SK-N-SH (cell line): ENCODE results near the gene CDK14. TPM values are rescaled to one million over a fixed set of nuclear protein-coding genes. Genes with fewer than 3 reads are reported as not detected.

ENCODE experiments used
- CTCF ChIA-PET: fragments of 300-600, 350-600 bp; formaldehyde crosslinking; extraction: SDS; loops from one replicate; lab custom pipeline; 2021; lab: Yijun Ruan, JAX
- POLR2A ChIA-PET: fragments of 350-600 bp; sonication (Branson Sonifier 250); formaldehyde crosslinking; extraction: SDS; loops from one replicate; lab custom pipeline; 2020; ENCODE audit warnings: antibody characterized with exemption, inconsistent platforms; lab: Yijun Ruan, JAX
- DNase-seq: peaks from one replicate; pipeline ENCODE4 v3.0.0; 2012
- H2AFZ ChIP-seq: fragments of 200-600 bp; sonication (generic); 2 replicates; pipeline ENCODE4 v1.8.1; 2016; ENCODE audit warnings: antibody characterized with exemption, mild to moderate bottlenecking, low read depth
- H3F3A ChIP-seq: fragments of 200-600 bp; sonication (generic); replicated peaks from 2 replicates; pipeline ENCODE3; 2016; ENCODE audit warnings: antibody characterized with exemption, mild to moderate bottlenecking; ENCODE audit not compliant: insufficient read depth
- H3K27ac ChIP-seq, 2 experiments: fragments of 200-500 bp in 1 of 2; fragments of 200-600 bp in 1 of 2; sonication (Bioruptor generic) in 1 of 2; sonication (generic), shearing (Covaris generic) in 1 of 2; 2 replicates each; pipeline versions ENCODE4 v1.5.1 to v1.6.1; 2014 to 2016; ENCODE audit warnings: low read depth in 2 of 2, inconsistent platforms in 1 of 2, low read length in 1 of 2, mild to moderate bottlenecking in 1 of 2, mixed read lengths in 1 of 2
- H3K27me3 ChIP-seq: fragments of 200-600 bp; sonication (generic), shearing (Covaris generic); 2 replicates; pipeline ENCODE4 v1.6.1; 2016; ENCODE audit warnings: mixed run types; ENCODE audit not compliant: insufficient read depth
- H3K36me3 ChIP-seq, 2 experiments: fragments of 200-500 bp in 1 of 2; fragments of 200-600 bp in 1 of 2; sonication (Bioruptor generic) in 1 of 2; sonication (generic) in 1 of 2; replicated peaks in 1 of 2; 2 replicates each; pipeline versions ENCODE3 to v1.5.1; 2014 to 2016; ENCODE audit warnings: low read length in 1 of 2, mild to moderate bottlenecking in 1 of 2; ENCODE audit not compliant: insufficient read depth in 2 of 2, control insufficient read depth in 1 of 2
- H3K4me1 ChIP-seq, 2 experiments: fragments of 200-500 bp in 1 of 2; fragments of 200-600 bp in 1 of 2; sonication (Bioruptor generic) in 1 of 2; sonication (generic), shearing (Covaris generic) in 1 of 2; 2 replicates each; pipeline versions ENCODE4 v1.5.1 to v1.6.1; 2014 to 2016; ENCODE audit warnings: low read depth in 1 of 2, low read length in 1 of 2, mixed run types in 1 of 2; ENCODE audit not compliant: insufficient read depth in 2 of 2, control insufficient read depth in 1 of 2
- H3K4me2 ChIP-seq: fragments of 200-600 bp; sonication (generic), shearing (Covaris generic); 2 replicates; pipeline ENCODE4 v1.6.1; 2017; ENCODE audit warnings: mixed run types
- H3K4me3 ChIP-seq, 2 experiments: fragments of 200-500 bp in 1 of 2; fragments of 200-600 bp in 1 of 2; sonication (Bioruptor generic) in 1 of 2; sonication (generic), shearing (Covaris generic) in 1 of 2; 2 replicates each; pipeline versions ENCODE4 v1.5.1 to v1.8.1; 2014 to 2016; ENCODE audit warnings: low read depth in 2 of 2, inconsistent platforms in 1 of 2, low read length in 1 of 2, mild to moderate bottlenecking in 1 of 2, mixed read lengths in 1 of 2, moderate library complexity in 1 of 2
- H3K79me2 ChIP-seq: fragments of 200-600 bp; sonication (generic); 2 replicates; pipeline ENCODE4 v1.8.1; 2017; ENCODE audit warnings: mild to moderate bottlenecking; ENCODE audit not compliant: insufficient read depth
- H3K9ac ChIP-seq: fragments of 200-600 bp; sonication (generic); 2 replicates; pipeline ENCODE4 v1.6.1; 2017; ENCODE audit warnings: mixed run types
- H3K9me2 ChIP-seq: fragments of 200-600 bp; sonication (generic); 2 replicates; pipeline ENCODE4 v1.6.1; 2017; ENCODE audit warnings: mixed run types
- H3K9me3 ChIP-seq: fragments of 200-600 bp; sonication (generic); 2 replicates; pipeline ENCODE4 v1.6.1; 2017; ENCODE audit warnings: mixed run types, mild to moderate bottlenecking, moderate library complexity
- H4K20me1 ChIP-seq: fragments of 200-600 bp; sonication (generic); 2 replicates; pipeline ENCODE4 v1.6.1; 2017; ENCODE audit warnings: mild to moderate bottlenecking, mixed run types; ENCODE audit not compliant: insufficient read depth
- CHD2 ChIP-seq: fragments of 150-350 bp; IDR thresholded peaks from 2 replicates; pipeline ENCODE4 v1.6.1; 2018; ENCODE audit warnings: low read length; ENCODE audit not compliant: partially characterized antibody
- CTCF ChIP-seq: fragments of 200-600 bp; sonication (generic); IDR thresholded peaks from 2 replicates; pipeline ENCODE4 v1.6.1; 2017; ENCODE audit warnings: antibody characterized with exemption, mild to moderate bottlenecking, moderate library complexity
- ELF1 ChIP-seq: IDR thresholded peaks from 2 replicates; pipeline ENCODE4 v1.4.0; 2012
- FOSL2 ChIP-seq: IDR thresholded peaks from 2 replicates; pipeline ENCODE4 v1.4.0; 2012; ENCODE audit warnings: low read depth, mild to moderate bottlenecking, moderate library complexity, borderline replicate concordance
- FOXJ3 ChIP-seq: sonication (generic); formaldehyde crosslinking; IDR thresholded peaks from 2 replicates; pipeline ENCODE4 v1.5.1; 2020; ENCODE audit warnings: mild to moderate bottlenecking, missing genetic modification reagents
- FOXM1 ChIP-seq: IDR thresholded peaks from 2 replicates; pipeline ENCODE4 v1.4.0; 2012; ENCODE audit warnings: low read depth, mild to moderate bottlenecking
- GABPA ChIP-seq: IDR thresholded peaks from 2 replicates; pipeline ENCODE4 v1.4.0; 2012; ENCODE audit warnings: low read depth, mild to moderate bottlenecking
- MAX ChIP-seq: IDR thresholded peaks from 2 replicates; pipeline ENCODE4 v1.4.0; 2012; ENCODE audit warnings: low read depth
- MEF2A ChIP-seq: IDR thresholded peaks from 2 replicates; pipeline ENCODE4 v1.4.0; 2012; ENCODE audit warnings: low read depth, borderline replicate concordance
- NFIC ChIP-seq: IDR thresholded peaks from 2 replicates; pipeline ENCODE4 v1.4.0; 2012; ENCODE audit warnings: borderline replicate concordance
- NRF1 ChIP-seq: IDR thresholded peaks from 2 replicates; pipeline ENCODE4 v1.6.1; 2012; ENCODE audit warnings: low read depth, mild to moderate bottlenecking, low read length
- PBX3 ChIP-seq: IDR thresholded peaks from 2 replicates; pipeline ENCODE4; 2012
- POLR2AphosphoS5 ChIP-seq: IDR thresholded peaks from 2 replicates; pipeline ENCODE4 v1.6.1; 2012; ENCODE audit warnings: low read depth, low read length
- RCOR1 ChIP-seq: fragments of 150-350 bp; IDR thresholded peaks from 2 replicates; pipeline ENCODE4 v1.6.1; 2017; ENCODE audit warnings: antibody characterized with exemption, low read length
- RFX5 ChIP-seq: IDR thresholded peaks from 2 replicates; pipeline ENCODE4 v1.6.1; 2012; ENCODE audit warnings: mild to moderate bottlenecking, improper control_type of control experiment, low read length
- SIN3A ChIP-seq: IDR thresholded peaks from 2 replicates; pipeline ENCODE4 v1.6.1; 2012; ENCODE audit warnings: low read depth, mild to moderate bottlenecking, low read length, moderate library complexity, borderline replicate concordance
- TAF1 ChIP-seq: IDR thresholded peaks from 2 replicates; pipeline ENCODE4 v1.6.1; 2012; ENCODE audit warnings: low read depth, mild to moderate bottlenecking, low read length, moderate library complexity, borderline replicate concordance
- USF1 ChIP-seq: IDR thresholded peaks from 2 replicates; pipeline ENCODE4 v1.4.0; 2012; ENCODE audit warnings: low read depth, borderline replicate concordance
- YY1 ChIP-seq: IDR thresholded peaks from 2 replicates; pipeline ENCODE4 v1.4.0; 2012; ENCODE audit warnings: low read depth, mild to moderate bottlenecking
- WGBS: methylation state at CpG from one replicate; pipeline ENCODE4 v1.1.6; 2017; ENCODE audit warnings: low lambda C conversion rate; 5-methylcytosine and 5-hydroxymethylcytosine counted together
- polyA plus RNA-seq, 3 experiments: library from polyadenylated mRNA; depleted of rRNA; stranded (reverse); fragments of >200 nt; gene quantifications; 2 replicates each; pipeline ENCODE4 v1.2.3, GENCODE V29; 2012

The CDK14 gene
- polyA plus RNA-seq, 1 of the 3 experiments (the other 2 are of a cell fraction) = 13.9 TPM

GRCh38 chr7:91021956-91022355 is 425.8 kb downstream of the CDK14 start (continued):
- TF ChIP-seq CTCF = no peak
- TF ChIP-seq POLR2AphosphoS5 = no peak
- no peak for TF ChIP-seq MAX
- TF ChIP-seq GABPA = no peak
- no peak for TF ChIP-seq YY1

GRCh38 chr7:91025906-91026390 is 429.8 kb downstream of the CDK14 start:
- peaks cover 4% of the 10 kb centered on the region for H3K79me2 ChIP-seq
- no peak for TF ChIP-seq FOXJ3 (CRISPR knock-in tag)
- no peak for TF ChIP-seq NFIC
- TF ChIP-seq ELF1 = no peak
- TF ChIP-seq SIN3A = no peak
- no peak for TF ChIP-seq NRF1
- TF ChIP-seq GABPA = no peak
- H3K27me3 ChIP-seq = no peaks in the 10 kb centered on the region
- 84% methylated on average over 2 of the region's 2 CpGs for WGBS
- H3K4me3 ChIP-seq = no peak overlapping the region
- no peak for DNase-seq
- H3K27ac ChIP-seq = no peak overlapping the region
- H3K9ac ChIP-seq = no peak overlapping the region
- H2AFZ ChIP-seq = no peak overlapping the region
- no peaks in the 10 kb centered on the region for H3F3A ChIP-seq
- H3K9me2 ChIP-seq = no peaks in the 10 kb centered on the region
- CTCF ChIA-PET = interaction anchor here (1.4 to 5.0 kb wide), 2 partner anchors 8 to 804 kb away, joined by 3 to 42 read pairs; no protein-coding TSS in a partner anchor
- no peaks in the 10 kb centered on the region; a peak in 1 of 4 replicates for H3K4me1 ChIP-seq
- peaks cover 0 to 7% of the 10 kb centered on the region in 2 experiments for H3K36me3 ChIP-seq
- H4K20me1 ChIP-seq = no peaks in the 10 kb centered on the region
- POLR2A ChIA-PET = no interaction called here
- no peak overlapping the region for H3K4me2 ChIP-seq
- H3K9me3 ChIP-seq = no peaks in the 10 kb centered on the region

DNA sequence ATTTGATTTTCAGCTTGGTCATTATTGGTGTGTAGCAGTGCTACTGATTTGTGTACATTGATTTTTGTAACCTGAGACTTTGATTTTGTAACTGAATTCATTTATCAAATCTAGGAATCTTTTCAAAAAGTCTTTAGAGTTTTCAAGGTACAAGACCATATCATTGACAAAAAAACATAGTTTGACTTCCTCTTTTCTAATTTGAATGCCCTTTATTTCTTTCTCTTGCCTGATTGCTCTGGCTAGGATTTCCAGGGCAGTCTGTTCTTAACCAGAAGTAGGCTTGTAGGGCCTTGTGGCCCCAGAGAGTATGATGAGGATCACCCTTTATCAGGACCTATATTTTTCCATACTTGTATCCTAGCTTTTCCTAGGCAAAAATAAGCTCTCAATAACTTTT is 433.6 kb downstream of the CDK14 start:
- POLR2A ChIA-PET = no interaction called here
- no peaks in the 10 kb centered on the region for H3K9me3 ChIP-seq
- CTCF ChIA-PET = no interaction called here
- H2AFZ ChIP-seq = no peak overlapping the region
- no peak overlapping the region for H3K9ac ChIP-seq
- no peak overlapping the region for H3K27ac ChIP-seq
- no peaks in the 10 kb centered on the region for H3K9me2 ChIP-seq
- H3K4me3 ChIP-seq = no peak overlapping the region
- H3K79me2 ChIP-seq = peaks cover 4% of the 10 kb centered on the region
- H4K20me1 ChIP-seq = no peaks in the 10 kb centered on the region
- H3F3A ChIP-seq = no peaks in the 10 kb centered on the region
- no peaks in the 10 kb centered on the region for H3K27me3 ChIP-seq
- H3K36me3 ChIP-seq = peaks cover 0 to 7% of the 10 kb centered on the region in 2 experiments
- no peak overlapping the region for H3K4me2 ChIP-seq
- no peaks in the 10 kb centered on the region; a peak in 2 of 4 replicates for H3K4me1 ChIP-seq
- no peak for DNase-seq
- TF ChIP-seq USF1 = no peak
- no peak for TF ChIP-seq RCOR1
- TF ChIP-seq PBX3 = no peak
- no peak for TF ChIP-seq FOSL2
- TF ChIP-seq ELF1 = no peak
- no peak for TF ChIP-seq MEF2A
- no peak for TF ChIP-seq YY1
- no peak for TF ChIP-seq CTCF
- no peak for TF ChIP-seq CHD2
- TF ChIP-seq TAF1 = no peak
- no peak for TF ChIP-seq FOXJ3 (CRISPR knock-in tag)
- TF ChIP-seq RFX5 = no peak
- no peak for TF ChIP-seq NFIC
- no peak for TF ChIP-seq FOXM1
